Dendritic cell treated with granulocyte-macrophage colony-stimulating factor and Interleukin-4, amounts not matched to agents 40 ng/mL and 50 ng/mL, for 4 days (primary cell): ENCODE measurements around the gene MPPED1.

Experiments used
- H3K27ac Mint-ChIP-seq: one replicate; pipeline ENCODE4 v1.8.0; 2022; ENCODE audit warnings: mild to moderate bottlenecking, mixed read lengths
- H3K27me3 Mint-ChIP-seq: one replicate; pipeline ENCODE4 v1.8.0; 2022; ENCODE audit warnings: mild to moderate bottlenecking, mixed read lengths
- H3K36me3 Mint-ChIP-seq: one replicate; pipeline ENCODE4 v1.8.0; 2022; ENCODE audit warnings: low read depth, mixed read lengths
- H3K4me1 Mint-ChIP-seq: one replicate; pipeline ENCODE4 v1.8.0; 2022; ENCODE audit warnings: low read depth, mixed read lengths
- H3K4me3 Mint-ChIP-seq: one replicate; pipeline ENCODE4 v1.8.0; 2022; ENCODE audit warnings: mild to moderate bottlenecking, moderate library complexity, mixed read lengths
- H3K9me3 Mint-ChIP-seq: one replicate; pipeline ENCODE4 v1.8.0; 2022; ENCODE audit warnings: mixed read lengths
- intact Hi-C: fragments of 100-400 bp; cut with micrococcal nuclease; formaldehyde crosslinking; loops from one replicate; pipeline ENCODE4 v1.15.0; 2022

MPPED1 gene

DNA sequence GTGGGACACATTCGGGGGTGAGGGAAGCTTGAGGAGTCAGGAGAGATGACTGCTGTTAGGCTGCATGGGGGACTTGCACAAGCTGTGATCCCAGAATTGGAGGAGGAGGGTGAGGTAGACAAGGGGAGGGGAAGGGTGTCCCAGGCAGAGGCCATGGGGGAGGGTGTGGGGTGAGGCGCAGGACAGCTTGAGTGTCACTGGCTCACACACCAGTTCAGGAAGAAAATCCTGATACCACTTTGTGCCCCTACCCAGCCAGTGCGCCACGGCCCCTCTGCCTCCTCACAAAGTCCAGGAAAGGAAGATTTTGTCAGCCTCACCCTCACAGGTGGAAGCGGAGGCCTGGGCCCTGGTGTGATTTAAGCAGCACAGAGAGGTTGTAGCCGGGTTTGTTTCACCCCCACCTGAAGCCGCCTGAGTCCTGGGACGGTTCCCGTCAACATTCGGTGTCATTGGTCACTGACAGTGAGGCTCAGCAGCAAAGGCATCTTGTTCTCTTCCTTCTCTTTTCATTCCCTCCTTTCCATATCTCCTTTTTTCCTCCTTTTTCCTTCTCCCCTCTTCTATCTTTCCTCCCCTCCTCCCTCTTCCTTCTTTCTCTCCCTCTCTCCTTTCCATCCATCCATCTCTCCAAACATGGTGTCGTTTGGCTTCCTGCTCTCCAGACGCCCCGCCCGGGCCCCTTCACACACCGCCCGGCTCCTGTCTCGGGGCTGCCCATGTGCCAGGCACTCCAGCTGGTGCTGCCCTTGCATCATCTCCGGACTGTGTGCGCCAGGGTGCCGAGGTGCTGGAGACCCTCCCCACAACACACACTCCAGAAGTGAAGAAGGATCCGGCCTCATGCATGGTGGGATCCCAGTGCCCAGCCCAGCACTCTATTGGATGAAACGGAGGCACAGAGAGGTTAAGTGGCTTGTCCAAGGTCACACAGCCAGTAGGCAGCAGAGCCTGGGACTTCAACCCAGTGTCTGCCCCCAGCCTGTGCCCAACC, 89.3 kb downstream of the MPPED1 start:
- no peaks in the 10 kb centered on the region for H3K9me3 Mint-ChIP-seq
- intact Hi-C loops, result no loop called here
- no peaks in the 10 kb centered on the region for H3K27me3 Mint-ChIP-seq
- H3K4me3 Mint-ChIP-seq, result no peak overlapping the region
- no peaks in the 10 kb centered on the region for H3K36me3 Mint-ChIP-seq
- H3K27ac Mint-ChIP-seq, result no peak overlapping the region
- H3K4me1 Mint-ChIP-seq, result no peaks in the 10 kb centered on the region

DNA sequence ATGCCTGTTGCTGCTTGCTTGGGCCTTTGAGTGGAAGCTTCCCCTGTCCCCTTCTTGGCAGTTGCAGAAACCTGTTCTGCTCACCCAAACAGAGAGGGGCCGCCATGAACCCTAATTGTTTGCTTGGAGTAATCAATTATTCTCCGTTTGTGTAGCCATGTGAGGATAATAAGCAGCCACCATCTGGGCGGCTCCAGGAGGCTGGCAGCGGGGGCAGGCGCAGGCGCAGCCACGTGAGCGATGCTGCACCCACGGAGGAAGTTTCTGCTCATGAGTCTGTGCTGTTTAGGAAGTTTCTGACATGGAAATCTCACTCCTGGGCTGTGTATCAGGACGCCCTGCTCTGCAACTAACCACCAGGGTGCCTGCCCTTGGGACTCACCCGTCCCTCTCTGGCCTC, 90.1 kb downstream of the MPPED1 start:
- Mint-ChIP-seq H3K27ac (no peak overlapping the region), H3K9me3 (no peaks in the 10 kb centered on the region), H3K4me3 (no peak overlapping the region), H3K4me1 (no peaks in the 10 kb centered on the region), H3K27me3 (no peaks in the 10 kb centered on the region), H3K36me3 (no peaks in the 10 kb centered on the region)
- intact Hi-C loops, result no loop called here

DNA sequence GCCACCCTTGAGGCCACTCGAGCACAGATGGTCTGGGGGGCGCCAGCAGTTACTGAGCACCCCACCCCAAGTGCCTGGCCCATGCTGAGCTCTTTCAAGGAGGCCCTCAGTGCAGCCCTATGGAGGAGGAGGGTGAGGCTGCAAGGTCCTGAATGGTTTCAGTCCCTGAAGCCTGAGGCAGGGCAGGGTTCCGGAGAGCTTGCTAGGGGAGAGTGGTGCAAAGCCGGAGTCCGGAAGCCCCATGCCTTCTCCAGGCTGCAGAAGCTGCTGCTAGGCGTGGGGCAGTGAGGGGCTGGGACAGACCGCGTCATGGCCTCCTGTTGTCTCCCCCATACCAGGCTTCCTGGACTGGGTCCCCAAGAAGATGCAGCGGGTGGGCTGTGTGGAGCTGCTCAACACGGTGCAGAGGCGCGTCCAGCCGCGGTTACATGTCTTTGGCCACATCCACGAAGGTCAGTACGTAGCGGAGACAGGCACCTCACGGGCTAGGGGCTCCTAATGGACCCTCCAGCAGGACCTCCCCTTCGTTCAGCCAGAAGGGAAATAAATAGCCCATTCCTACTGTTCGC, 90.6 kb downstream of the MPPED1 start:
- H3K4me1 Mint-ChIP-seq, result no peaks in the 10 kb centered on the region
- no peak overlapping the region for H3K4me3 Mint-ChIP-seq
- H3K9me3 Mint-ChIP-seq, result no peaks in the 10 kb centered on the region
- no peak overlapping the region for H3K27ac Mint-ChIP-seq
- H3K27me3 Mint-ChIP-seq, result no peaks in the 10 kb centered on the region
- intact Hi-C loops, result no loop called here
- H3K36me3 Mint-ChIP-seq, result no peaks in the 10 kb centered on the region

- Mint-ChIP-seq H3K27ac (no peak overlapping the region), H3K4me3 (no peak overlapping the region), H3K36me3 (no peaks in the 10 kb centered on the region), H3K9me3 (no peaks in the 10 kb centered on the region), H3K4me1 (no peaks in the 10 kb centered on the region), H3K27me3 (no peaks in the 10 kb centered on the region)
- intact Hi-C loops, result no loop called here
Observed at GRCh38 chr22:43504068-43504467, 92.3 kb downstream of the MPPED1 start.

DNA sequence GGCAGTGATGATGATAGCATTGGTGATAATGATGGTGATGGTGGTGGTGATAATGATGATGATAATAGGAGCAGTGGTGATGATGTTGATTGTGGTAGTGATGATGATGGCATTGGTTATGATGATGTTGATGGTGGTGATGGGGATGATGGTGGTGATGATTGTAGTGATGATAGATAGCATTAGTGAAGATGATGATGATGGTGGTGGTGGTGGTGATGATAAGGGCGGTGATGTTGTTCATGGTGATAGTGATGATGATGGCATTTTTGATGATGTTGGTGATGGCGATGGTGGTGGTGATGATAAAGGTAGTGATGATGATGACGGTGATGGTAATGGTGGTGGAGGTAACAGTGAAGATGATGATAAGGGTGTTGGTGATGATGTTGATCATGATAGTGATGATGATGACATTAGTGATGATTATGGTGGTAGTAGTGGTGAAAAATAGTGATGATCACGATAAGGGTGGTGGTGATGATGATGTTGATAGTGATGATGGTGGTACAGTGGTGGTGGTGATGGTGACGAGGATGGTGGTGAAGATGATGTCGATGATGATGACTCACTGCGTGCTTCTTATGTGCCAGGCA, 93.0 kb downstream of the MPPED1 start:
- H3K4me1 Mint-ChIP-seq, result no peaks in the 10 kb centered on the region
- no peak overlapping the region for H3K27ac Mint-ChIP-seq
- H3K36me3 Mint-ChIP-seq, result no peaks in the 10 kb centered on the region
- H3K27me3 Mint-ChIP-seq, result no peaks in the 10 kb centered on the region
- H3K4me3 Mint-ChIP-seq, result no peak overlapping the region
- intact Hi-C loops, result no loop called here
- H3K9me3 Mint-ChIP-seq, result no peaks in the 10 kb centered on the region

- intact Hi-C loops, result no loop called here
- Mint-ChIP-seq H3K4me1 (no peaks in the 10 kb centered on the region), H3K9me3 (no peaks in the 10 kb centered on the region), H3K27ac (no peak overlapping the region), H3K27me3 (no peaks in the 10 kb centered on the region), H3K36me3 (no peaks in the 10 kb centered on the region), H3K4me3 (no peak overlapping the region)
Observed at GRCh38 chr22:43505423-43505822, 93.6 kb downstream of the MPPED1 start.

GRCh38 chr22:43505896-43506295, 94.1 kb downstream of the MPPED1 start:
- Mint-ChIP-seq H3K4me3 (no peak overlapping the region), H3K36me3 (no peaks in the 10 kb centered on the region), H3K27ac (no peak overlapping the region), H3K27me3 (no peaks in the 10 kb centered on the region), H3K4me1 (no peaks in the 10 kb centered on the region), H3K9me3 (no peaks in the 10 kb centered on the region)
- intact Hi-C loops, result no loop called here

DNA sequence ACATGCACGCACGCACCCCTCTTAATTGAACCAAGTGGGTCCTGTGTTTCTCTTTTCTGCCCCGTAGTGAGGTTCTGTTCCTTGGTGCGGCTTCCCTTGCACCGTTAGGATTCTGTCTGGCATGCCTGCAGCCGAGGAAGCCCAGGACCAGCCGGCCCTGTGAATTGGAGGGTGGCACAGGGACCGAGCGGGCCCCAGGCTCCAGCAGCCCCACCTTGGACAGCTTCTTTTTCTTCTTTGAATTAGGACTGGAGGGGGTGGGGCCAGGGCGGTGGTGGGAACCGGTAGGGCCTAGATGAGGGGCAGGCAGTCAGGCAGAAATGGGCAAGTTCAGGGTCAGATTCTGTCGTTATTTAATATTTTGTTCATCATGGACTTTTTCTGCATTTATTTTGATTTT, 94.7 kb downstream of the MPPED1 start:
- Mint-ChIP-seq H3K9me3 (no peaks in the 10 kb centered on the region), H3K4me1 (no peaks in the 10 kb centered on the region), H3K27ac (no peak overlapping the region), H3K27me3 (no peaks in the 10 kb centered on the region), H3K36me3 (no peaks in the 10 kb centered on the region), H3K4me3 (no peak overlapping the region)
- intact Hi-C loops, result no loop called here

GRCh38 chr22:43507235-43507634, 95.4 kb downstream of the MPPED1 start:
- H3K4me3 Mint-ChIP-seq, result no peak overlapping the region

GRCh38 chr22:43508489-43508888, 96.7 kb downstream of the MPPED1 start:
- intact Hi-C loops, result no loop called here
- no peaks in the 10 kb centered on the region for H3K36me3 Mint-ChIP-seq
- no peaks in the 10 kb centered on the region for H3K9me3 Mint-ChIP-seq
- H3K4me1 Mint-ChIP-seq, result no peaks in the 10 kb centered on the region
- H3K4me3 Mint-ChIP-seq, result no peak overlapping the region
- no peaks in the 10 kb centered on the region for H3K27me3 Mint-ChIP-seq
- H3K27ac Mint-ChIP-seq, result no peak overlapping the region

More at GRCh38 chr22:43507235-43507634, 95.4 kb downstream of the MPPED1 start:
- no peak overlapping the region for H3K27ac Mint-ChIP-seq
- H3K27me3 Mint-ChIP-seq, result no peaks in the 10 kb centered on the region
- no peaks in the 10 kb centered on the region for H3K4me1 Mint-ChIP-seq
- intact Hi-C loops, result no loop called here
- no peaks in the 10 kb centered on the region for H3K9me3 Mint-ChIP-seq
- H3K36me3 Mint-ChIP-seq, result no peaks in the 10 kb centered on the region

DNA sequence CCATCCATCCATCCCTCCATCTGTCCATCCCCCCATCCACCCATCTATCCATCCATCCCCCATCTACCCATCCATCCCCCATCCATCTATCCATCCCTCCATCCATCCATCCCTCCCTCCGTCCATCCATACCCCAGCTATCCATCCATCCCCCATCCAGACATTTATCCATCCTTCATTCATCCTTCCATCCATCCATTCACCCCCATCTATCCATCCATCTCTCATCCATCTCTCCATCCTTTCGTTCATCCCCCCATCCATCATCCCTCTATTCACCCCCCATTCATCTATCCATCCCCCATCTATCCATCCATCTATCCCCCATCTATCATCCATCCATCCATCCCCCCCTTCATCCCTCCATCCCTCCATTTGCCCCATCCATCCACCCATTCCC, 97.5 kb downstream of the MPPED1 start:
- Mint-ChIP-seq H3K27me3 (no peaks in the 10 kb centered on the region), H3K4me1 (no peaks in the 10 kb centered on the region), H3K36me3 (no peaks in the 10 kb centered on the region), H3K4me3 (no peak overlapping the region), H3K9me3 (no peaks in the 10 kb centered on the region), H3K27ac (no peak overlapping the region)
- intact Hi-C loops, result no loop called here

GRCh38 chr22:43510281-43511070, 98.7 kb downstream of the MPPED1 start:
- Mint-ChIP-seq H3K9me3 (no peaks in the 10 kb centered on the region), H3K27ac (no peak overlapping the region), H3K4me3 (no peak overlapping the region), H3K4me1 (no peaks in the 10 kb centered on the region), H3K27me3 (no peaks in the 10 kb centered on the region), H3K36me3 (no peaks in the 10 kb centered on the region)
- intact Hi-C loops, result no loop called here

DNA sequence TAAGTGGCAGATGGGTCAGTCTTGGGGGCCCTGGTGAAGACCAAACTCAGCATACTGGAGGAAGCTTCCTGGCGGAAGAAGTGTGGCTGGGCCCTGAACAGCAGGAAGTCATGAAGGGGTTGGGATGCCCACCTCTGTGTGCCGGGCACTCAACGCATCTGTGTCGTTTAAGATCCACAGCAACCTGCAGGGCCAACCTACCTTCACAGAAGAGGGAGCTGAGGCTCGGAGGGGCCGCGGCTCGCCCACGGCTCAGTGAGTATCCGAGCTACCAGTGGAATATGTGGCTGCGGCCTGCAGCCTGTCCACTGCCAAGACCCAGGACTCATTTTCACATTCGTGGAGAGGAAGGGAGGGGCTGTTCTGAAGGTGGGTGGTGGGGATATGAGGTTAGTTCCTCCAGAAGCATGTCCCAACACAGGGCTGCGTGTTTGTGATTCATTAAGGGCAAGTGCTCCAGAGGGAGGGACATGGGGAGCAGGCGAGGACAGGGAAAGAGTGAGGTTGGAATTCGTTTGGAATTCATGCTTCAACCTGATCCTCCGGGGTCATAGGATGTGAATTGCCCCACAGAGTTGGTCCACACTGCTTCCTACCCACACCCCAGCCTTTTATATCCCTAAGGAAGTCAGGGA, 99.6 kb downstream of the MPPED1 start:
- intact Hi-C loops, result no loop called here
- no peak overlapping the region for H3K27ac Mint-ChIP-seq
- no peaks in the 10 kb centered on the region for H3K4me1 Mint-ChIP-seq

More for the DNA sequence above, 99.6 kb downstream of the MPPED1 start:
- no peaks in the 10 kb centered on the region for H3K36me3 Mint-ChIP-seq
- H3K27me3 Mint-ChIP-seq, result no peaks in the 10 kb centered on the region
- no peaks in the 10 kb centered on the region for H3K9me3 Mint-ChIP-seq
- no peak overlapping the region for H3K4me3 Mint-ChIP-seq
